Retina (tissue), 1 donor: ENCODE data around the gene PAIP2B.
"Not testable (repeated sequence)": the region's sequence is repeated elsewhere in the genome, so short reads cannot be mapped to it uniquely, and the experiment has no call there.

Experiments used
- DNase-seq: peaks from one replicate; pipeline ENCODE4 v3.0.0-alpha.2; 2016

Gene PAIP2B, protein sequence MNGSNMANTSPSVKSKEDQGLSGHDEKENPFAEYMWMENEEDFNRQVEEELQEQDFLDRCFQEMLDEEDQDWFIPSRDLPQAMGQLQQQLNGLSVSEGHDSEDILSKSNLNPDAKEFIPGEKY

DNA sequence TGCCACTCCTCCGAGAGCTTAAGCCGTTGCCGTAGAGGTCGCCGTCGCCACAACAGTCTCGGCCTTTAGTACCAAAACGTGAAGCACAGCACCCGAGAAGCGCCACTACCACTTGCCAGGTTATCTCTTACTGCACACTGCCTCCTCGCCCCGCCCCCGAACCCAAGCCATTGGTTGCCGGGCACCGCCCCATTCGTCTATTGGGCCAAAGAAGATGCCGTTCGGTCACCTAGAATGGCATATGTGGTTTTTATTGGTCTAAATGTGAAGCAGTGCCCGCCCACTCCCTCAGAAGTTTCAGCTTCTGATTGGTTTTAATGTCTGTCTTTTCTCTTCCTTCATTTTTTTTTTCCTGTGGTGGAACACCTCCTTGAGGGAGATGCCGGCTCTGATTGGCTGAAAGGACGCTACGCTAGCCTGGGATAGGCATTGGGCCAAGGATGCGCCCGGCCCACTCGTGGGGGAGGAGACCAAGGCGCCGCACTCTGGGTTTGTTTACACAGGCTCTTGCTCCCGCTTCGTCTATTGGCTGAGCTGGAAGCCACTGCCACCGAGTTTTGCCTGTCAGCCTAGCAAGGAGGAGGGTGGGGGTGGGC lies at the start of gene PAIP2B:
Gene PAIP2B (minus strand): TSS at position 139 of the 596 bp plus-strand sequence. CDS start 24,514 bp downstream, outside the sequence.
- peak; percentile 97 for DNase-seq

DNA sequence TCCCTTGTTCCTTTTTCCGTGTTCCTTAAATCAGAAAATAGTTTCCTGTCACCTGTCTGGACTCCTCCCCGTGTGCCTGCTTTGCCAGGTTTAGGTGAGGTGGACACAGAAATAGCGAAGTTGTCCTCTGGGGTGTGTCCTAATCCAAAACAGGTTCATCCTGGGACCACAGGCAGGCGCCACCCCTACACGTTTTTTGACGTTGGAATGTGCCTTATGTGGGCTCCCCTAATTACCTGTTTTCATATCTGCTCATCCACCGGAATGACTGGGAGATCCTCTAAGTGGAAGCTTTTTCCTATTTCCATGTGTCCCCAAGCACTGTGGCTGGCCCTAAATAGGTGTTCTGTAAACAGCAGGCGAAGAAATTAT lies 49.0 kb upstream of the PAIP2B start:
- no peak for DNase-seq

DNA sequence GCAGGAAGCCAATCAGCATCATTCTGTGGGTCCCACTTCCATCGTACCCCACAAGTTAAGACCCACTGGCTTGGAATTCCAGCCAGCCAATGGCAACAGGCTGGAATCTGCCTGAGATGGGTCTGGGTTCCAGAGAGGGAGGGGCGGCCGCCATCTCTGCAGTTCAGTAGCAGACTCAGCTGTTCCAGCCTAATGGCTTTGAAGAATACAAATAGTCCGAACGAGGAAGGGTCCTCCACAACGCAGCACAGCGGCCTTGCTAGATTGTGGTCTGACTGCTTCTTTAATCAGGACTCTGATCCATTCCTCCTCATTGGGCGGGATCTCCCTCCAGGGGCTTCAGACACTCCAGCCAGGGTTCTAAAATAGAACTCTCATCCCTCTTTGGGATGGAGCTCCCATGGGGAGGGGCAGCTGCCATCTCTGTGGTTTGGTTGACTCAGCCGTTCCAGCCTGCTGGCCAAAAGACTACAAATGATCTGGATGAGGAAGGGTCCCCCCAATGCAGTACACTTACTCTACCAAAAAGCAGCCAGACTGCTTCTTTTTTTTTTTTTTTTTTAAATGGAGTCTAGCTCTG lies 42.7 kb upstream of the PAIP2B start:
- DNase-seq, result no peak

DNA sequence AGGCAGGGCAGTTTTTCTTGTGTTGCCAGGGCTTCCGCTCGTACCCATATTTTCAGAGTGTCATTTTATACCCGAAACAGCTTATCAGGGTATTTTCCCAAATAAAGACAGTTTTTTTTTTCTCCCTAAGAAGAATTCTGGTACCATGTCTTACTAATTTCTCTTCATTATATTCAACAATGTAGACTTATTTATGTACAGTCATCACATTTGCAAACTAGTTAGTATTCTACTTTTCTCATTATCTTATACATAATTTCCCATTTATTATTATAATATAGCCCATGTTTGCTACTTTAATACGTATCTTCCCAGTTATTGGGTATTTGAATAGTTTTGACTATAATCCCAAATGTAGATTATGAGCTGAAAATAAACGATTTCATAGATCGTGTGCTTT lies 36.5 kb upstream of the PAIP2B start:
- no peak for DNase-seq

DNA sequence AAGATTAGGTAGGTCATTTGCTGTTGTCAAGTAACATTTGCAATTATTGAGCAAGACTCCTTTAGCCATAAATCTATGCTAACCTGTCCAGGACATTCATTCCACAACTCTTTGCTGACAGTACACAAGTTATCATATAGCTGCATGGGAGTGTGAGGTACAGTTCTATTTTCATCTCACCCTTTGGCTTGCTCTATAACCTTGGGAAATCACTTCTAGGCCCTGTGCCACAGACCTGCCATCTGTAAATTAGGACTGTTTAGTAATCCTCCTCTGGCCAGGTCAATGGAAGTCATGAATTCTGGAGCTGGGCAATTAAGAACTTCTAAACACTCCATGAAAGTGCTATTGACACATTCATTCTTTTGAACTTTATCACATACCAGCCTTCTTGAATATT lies 34.6 kb upstream of the PAIP2B start:
- no peak for DNase-seq

DNA sequence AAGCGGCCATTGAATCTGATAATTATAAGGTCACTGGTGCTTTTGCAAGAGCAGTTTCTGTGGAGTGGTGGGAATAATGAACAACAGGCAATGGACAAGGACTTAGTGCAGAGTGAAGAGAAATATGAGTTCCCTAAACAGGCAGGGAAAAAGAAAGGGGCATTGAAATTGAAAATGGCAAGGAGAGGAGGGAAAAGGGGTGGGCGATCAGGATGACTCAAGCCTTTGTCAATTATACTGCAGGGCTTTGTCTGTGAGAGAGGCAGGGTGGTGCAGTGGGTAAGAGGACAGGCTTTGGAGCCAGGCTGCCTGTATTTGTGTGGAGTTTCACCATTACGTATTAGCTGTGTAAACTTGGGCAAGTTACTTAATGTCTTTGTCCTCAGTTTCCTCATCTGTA lies 29.5 kb upstream of the PAIP2B start:
- no peak for DNase-seq

DNA sequence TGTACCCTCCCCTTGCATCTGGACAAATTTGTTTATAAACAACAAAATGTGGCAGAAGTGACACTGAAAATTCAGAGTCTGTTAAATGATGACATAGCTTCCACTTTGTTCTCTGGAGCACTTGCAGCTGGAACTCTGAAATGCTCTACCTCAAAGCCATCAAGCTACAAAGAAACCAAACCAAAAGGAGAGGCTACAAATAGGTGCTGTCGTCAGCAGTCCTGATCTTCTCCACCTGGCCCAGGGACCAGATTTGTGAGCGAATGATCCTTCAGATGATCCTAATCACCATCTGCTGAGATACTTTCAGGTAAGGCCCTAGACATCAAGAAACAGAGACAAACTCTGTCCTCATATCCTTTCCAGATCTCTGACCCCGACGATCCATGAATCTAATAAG lies 27.9 kb upstream of the PAIP2B start:
- no peak for DNase-seq

DNA sequence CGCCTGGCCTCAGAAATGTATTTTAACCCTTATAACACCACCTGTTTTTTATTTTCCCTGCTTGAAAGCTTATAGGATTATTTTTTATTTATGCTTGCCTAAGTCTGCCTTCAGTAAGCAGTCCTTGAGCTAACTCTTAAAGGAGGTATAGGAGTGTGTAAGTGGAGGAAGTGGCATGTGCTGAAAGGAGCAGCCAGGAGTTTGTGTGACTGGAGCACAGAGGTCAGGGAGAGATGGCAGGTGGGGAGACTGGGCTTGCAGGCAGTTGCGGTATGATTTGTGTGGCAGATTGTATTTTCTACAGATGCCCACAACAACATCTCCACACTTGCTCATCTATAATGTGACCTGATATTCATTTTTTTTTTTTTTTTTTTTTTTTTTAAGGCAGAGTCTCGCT lies 27.2 kb upstream of the PAIP2B start:
- no peak for DNase-seq

DNA sequence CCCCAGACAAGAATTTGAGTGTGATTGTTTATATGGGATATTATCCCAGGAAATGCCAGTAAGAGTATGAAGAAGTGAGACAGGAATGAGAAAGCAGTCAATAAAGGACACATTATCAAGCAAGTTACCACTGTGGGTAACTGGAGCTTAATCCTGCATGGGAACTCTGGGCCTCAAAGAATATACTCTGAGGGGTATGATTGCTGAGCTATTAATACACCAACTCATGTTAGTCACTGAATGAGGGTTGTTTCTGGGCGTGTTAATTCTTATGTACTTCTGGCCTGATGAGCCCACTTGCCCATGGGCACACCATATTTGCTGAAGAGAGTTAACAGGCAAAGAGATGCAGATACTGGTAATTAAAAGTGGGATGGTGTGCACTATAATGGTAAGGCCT lies 26.6 kb upstream of the PAIP2B start:
- DNase-seq, result no peak

DNA sequence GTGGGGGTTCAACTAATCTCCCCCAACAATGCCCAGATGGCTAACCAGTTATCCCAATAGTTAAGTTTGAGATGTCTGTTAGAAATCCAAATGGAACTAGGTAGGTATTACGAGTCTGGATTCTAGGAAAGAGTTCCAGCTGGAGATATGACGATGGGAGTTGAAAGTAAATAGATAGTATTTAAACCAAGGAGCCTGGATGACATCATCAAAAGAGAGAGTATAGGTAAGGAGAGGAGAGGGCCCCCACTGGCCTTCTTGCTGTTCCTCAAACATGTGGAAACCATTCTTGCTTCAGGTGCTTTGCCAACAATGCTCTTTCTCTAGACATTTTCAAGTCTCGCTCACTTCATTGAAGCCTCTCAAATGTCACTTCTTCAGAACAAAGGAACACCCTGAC lies 26.0 kb upstream of the PAIP2B start:
- no peak for DNase-seq

DNA sequence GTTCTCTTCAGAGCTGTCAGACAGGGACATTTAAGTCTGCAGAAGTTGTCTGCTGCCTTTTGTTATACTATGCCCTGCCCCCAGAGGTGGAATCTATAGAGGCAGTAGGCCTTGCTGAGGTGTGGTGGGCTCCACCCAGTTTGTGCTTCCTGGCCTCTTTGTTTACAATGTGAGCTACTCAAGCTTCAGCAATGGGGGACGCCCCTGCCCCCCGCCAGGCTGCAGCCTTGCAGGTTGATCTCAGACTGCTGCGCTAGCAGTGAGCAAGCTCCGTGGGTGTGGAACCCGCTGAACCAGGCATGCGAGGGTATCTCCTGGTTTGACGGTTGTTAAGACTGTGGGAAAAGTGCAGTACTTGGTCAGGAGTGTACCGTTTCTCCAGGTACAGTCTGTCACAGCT lies 24.0 kb upstream of the PAIP2B start:
- DNase-seq, result no peak

DNA sequence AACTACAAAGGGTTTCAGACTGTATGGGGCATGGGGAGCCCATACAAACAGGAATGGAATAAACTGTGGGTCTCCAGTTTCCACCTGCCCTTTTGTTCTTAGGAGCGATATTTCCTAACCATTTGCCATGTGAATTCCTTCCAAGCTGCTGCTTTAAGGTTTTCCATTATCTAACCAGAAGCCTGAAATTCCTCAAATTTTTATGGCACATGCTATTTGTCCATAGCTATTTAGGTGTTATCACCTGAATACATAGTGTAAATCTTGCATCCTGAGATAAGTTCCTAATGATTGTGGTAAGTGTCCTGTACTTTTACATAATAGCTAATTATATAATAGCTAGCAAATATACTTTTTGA lies 17.4 kb upstream of the PAIP2B start:
- DNase-seq, result no peak

DNA sequence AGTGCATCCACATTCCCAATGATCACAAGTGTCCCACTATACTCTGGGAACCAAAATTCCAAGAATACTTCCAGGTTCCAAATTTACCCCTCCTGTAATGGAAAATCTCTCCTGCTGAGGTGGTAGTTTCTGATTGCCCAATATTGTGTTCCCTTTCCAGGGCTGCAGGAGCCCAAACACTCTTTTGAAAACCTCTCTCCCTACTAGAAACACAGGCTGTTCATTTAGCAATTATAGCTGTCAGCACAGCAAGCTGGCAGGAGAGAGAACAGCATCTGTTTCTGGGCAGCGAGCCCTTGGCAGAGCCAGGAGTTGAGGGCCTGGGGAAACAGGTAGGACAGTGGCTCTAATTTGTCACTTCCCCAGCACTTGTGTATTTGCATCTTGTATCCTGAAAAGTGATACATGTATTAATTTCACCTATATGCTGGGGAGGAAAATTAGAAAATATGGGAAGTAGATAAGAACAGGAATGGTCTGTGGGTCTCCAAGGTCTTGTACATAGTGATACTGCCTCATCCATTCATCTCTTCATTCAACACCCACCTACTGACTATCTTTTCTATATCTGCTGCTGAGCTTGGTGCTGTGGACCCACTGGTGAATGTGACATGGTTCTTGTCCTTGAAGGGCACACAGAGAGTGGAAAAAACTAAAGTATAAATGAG lies 16.9 kb upstream of the PAIP2B start:
- no peak for DNase-seq

DNA sequence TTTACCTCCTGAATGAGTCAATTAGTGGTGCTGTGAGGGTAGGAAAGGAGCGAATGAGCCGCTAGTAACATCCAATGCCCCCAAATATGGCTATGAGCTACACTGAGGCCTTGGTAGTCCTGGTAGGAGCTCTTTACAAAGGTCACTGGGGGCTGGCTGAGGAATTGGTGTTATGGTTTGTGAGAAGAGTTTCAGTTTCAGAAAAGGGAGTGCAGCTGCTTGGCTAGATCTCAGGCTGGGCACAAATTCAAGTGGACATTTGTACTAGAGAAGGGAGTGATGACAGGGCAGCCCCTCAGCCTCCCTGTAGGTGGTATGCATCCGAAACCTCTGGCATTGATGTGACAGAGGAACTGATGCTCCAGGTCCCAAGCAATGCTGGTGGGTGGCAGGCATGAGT lies 13.9 kb upstream of the PAIP2B start:
- no peak for DNase-seq

DNA sequence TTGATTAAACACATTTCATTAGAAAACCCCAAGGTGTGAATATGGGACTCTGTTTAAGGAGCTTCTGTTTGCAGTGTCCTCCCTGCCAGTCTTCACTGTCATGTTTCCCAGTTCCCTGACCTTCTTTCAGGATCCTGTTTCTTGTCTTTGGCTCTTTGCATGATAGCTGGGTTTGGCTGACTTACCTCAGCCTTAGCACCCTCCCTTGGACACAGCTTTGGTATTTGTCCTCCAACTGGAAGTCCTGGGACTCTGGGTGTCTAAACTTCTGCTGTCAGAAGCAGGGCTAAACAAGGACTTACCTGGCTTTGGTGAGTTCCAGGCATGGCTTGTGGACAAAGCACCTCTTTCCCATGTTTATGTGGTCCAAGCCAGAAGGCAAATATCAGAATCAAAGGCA lies 11.2 kb upstream of the PAIP2B start:
- no peak for DNase-seq

DNA sequence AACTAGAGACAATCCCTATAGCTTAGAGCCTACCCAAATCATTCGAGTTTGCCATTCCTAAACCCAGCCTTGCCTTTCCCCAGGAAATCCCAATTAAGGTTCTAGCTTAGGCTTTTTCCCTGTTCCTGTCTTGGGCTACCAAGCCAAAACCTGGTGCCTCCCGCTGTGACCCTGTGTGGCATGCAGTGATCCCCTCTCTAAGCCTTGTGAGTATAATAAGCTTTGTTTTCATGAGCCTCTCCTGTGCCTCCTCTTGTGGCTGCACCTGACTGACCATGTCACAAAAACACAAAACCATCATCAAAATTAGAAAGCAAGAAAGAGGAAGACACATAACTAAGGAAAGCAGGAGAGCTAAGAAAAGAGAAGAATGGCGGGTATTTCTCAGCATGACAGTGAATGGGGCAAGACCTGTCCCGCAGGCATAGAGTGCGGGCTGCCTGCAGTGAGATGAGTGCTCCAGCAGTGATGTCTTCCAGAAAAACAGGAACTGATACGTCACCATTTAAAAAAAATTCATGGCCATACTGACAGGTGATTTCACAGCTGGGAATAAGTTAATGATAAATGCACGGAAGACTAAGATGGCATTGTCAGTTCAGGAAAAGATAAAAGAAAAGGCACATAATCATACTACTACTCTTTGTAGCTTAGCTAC lies 9.2 kb upstream of the PAIP2B start:
- DNase-seq, result no peak

DNA sequence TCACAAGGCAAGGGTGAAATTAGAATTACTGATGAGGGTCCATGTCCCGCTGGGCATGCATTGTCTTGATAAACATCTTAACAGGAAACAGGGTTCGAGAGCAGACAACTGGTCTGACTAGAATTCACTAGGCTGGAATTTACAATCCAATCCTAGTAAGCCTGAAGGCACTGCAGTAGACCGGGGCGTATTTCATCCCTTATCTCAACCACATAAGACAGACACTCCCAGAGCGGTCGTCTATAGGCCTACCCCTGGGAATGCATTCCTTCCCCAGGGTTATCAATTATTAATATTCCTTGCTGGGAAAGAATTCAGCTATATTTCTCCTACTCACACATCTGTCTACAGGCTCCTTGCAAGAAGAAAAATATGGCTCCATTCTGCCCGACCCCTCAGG lies 6.2 kb upstream of the PAIP2B start:
- DNase-seq, result not testable (repeated sequence)

DNA sequence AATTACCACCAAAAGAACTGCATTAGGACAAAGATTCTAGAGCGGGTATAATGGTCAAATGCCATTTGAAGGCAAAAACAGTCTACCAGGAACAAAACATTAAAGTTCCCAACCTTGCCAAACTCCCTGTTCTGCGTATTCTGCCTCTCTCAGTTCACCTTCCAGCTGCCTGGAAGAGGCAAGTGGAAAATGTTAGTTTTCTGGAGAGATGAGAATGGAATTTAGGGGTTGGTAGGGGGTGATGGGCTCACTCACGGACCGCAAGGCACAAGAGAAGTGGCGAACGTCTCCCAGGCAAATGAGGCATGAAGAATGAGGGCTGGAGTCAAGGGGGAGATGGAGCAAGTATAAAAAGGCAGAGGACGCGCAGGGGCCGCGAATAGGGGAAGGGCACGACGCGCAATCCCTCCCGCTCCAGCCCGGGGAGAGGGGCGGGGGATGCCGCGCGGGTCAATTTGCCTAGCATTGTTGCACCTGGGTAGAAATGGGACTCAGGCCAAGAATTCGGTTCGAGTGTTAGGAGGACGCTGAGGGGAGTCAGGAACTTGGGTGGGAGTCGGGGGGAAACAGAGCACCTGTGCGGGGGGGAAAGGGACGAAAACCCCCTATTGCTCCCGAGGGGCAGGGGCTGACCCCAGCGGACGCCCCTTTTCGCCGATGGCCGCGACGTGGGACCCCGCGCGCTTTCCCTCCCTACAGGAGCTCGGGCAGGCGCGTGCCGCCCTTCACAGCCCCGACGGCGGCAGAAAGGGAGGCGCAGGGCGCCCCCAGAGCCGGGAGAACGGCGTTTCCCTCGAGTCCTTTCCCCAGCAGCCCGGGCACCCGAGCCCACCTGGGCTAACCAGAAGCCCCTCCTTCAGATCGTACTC lies 573 bp downstream of the PAIP2B start:
- DNase-seq, result peak; percentile 84

DNA sequence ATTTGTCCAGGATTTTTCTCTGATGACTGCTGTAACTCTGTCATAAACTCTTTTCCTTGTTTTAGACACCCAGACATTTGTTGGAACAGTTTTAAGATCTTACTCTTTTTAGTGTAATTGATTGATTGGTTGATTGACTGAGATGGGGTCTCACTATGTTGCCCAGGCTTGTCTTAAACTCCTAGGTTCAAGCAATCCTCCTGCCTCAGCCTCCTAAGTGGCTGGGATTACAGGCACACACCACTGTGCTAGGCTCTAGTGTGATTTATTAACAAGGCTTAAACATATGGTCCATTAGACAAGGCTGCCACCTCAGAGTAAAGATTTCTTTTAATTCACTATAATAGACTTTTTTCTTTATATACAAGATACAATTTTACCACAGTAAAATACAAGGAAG lies 2.0 kb downstream of the PAIP2B start:
- no peak for DNase-seq

DNA sequence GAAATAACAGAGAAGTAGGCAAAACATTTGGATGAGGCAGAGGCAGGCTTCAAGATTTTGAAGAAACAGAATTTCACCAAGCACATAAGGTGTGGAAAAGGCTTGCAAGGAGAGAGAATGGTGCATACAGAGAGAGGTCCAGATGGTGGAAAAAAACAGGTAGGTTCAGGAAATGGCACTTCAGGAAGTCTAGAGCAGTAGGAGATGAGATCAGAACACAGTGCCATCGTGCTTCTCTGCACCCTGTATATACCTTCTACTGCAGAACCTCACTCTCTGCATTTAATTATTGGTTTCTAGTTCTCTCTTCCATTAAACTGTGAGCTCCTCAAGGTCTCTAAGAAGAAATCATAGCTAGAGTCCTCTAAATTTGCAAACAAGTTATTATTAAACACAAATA lies 2.4 kb downstream of the PAIP2B start:
- DNase-seq, result no peak

DNA sequence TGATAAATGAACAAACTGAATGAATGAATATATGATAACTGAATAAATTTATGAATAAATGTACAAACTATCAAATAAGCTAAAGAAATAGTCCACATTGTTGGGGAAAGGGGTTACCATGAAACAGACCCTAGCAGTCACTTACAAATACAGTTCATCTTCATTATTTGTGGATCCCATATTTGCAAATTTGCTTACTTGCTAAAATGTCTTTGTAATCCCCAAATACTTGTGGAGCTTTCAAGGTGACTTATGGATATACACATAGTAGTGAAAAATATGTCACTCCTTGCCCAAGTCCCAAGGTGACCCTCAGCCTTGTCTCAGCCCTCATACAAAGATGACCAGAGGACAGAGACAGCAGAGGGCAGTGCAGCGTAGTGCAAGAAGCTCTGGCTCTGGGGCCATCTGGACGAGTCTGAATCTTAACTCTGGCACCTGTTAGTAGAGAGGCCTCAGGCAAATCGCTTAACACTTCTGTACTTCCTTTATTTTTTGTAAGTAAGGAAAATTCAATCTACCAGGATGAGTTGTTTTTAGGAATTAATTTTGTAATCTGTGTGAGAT lies 3.1 kb downstream of the PAIP2B start:
- peak; percentile 47 for DNase-seq

DNA sequence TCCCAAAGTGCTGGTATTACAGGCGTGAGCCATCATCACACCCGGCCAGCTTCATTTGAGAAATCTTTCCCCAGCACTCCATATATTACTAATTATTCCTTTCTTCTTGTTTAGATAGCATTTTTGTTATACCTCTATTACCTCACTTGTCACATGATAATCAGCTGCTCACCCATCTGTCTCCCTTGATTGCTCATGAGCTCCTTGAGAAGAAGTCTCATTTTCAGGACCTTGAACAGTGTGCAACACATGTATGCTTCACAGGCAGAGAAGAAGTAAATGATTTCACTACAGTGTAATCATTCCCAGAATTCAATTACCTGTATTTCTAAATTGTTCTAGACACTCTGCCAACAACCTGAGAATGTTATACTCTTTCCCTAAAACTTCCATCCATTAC lies 6.2 kb downstream of the PAIP2B start:
- DNase-seq, result no peak

DNA sequence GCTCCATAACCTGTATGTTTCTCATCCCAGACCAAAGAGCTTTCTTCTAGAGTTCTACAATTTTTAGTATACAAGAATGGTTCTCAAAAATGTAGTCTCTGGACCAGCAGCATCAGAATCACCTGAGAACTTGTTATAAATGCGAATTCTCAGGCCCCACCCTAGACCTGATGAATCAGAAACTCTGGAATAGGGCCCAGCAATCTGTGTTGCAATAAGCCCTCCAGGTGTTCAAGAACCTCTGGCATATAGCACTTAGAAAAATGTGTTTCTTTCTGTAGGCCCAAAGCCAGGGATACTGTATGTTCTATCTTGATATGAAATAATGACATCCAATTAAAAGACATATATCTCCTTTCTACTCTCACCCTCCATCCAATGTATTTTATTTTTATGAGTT lies 10.4 kb downstream of the PAIP2B start:
- DNase-seq, result no peak
